Transverse colon (tissue), 4 donors: Measurements from ENCODE around the gene NPY1R.

Experiments
- CTCF ChIP-seq, 5 experiments: fragments of 200-600 bp in 3 of 5; fragments of 450-650 bp in 2 of 5; sonication (generic) in 3 of 5; IDR thresholded peaks; 1 replicate in 2 of 5; 2 replicates in 3 of 5; pipeline ENCODE4 v1.5.1; 2016 to 2017; ENCODE audit warnings: antibody characterized with exemption in 5 of 5, inconsistent platforms in 3 of 5, mild to moderate bottlenecking in 2 of 5, moderate library complexity in 1 of 5
- POLR2A ChIP-seq: fragments of 450-650 bp; IDR thresholded peaks from one replicate; pipeline ENCODE4 v1.6.1; 2016; ENCODE audit warnings: antibody characterized with exemption, mild to moderate bottlenecking, moderate library complexity
- POLR2AphosphoS5 ChIP-seq, 3 donors: sonication (generic); formaldehyde crosslinking; IDR thresholded peaks; one replicate each; pipeline ENCODE4 v1.6.1; 2016; ENCODE audit warnings: antibody characterized with exemption in 3 of 3

GRCh38 chr4:163274861-163275260, 57.5 kb downstream of the NPY1R start:
- no peak for TF ChIP-seq POLR2AphosphoS5 (IDR thresholded peaks at IDR 0.05)
- no peak for TF ChIP-seq CTCF (IDR thresholded peaks at IDR 0.05)
- no peak for TF ChIP-seq POLR2A
